ENCODE data around the gene FAHD1.
A peak's percentile ranks its signal among the peaks of the same experiment; 100 is the strongest.

Gene FAHD1

DNA sequence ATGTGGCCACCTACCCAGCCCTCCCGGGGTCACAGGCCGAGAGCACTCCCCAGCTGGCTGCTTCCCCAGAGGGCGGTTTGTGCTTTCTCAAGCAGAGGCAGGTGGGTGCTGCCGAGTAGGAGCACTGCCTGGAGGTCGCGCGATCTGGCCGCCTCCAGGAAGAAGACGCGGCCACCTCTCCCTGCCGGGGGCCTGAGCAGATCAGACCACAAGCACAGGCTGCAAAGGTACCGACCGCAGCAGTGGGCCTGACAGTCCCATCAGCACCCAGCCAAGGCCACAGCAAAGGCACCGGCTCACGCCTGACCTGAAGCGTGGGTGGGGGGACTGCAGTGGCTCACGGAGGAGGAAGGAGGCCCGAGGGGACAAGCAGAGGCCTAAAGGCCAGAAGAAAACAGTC, 18.3 kb upstream of the FAHD1 start:
- H3K36me3 ChIP-seq (ENCODE audit: control insufficient read depth in 2 of 2, insufficient read depth in 1 of 2, low read length in 2 of 2): peaks cover 21 to 56% of the 10 kb centered on the region in 2 experiments; a peak in 2 of 3 replicates
- no peak overlapping the region for H3K27ac ChIP-seq (ENCODE audit: extremely low read depth, low read depth, low read length)
- POLR2A ChIA-PET: no interaction called here
- H3K4me1 ChIP-seq (ENCODE audit: control insufficient read depth, insufficient read depth, low read length): no peaks in the 10 kb centered on the region
- TF ChIP-seq ZNF341 (tag by site-specific recombination; IDR thresholded peaks at IDR 0.05; ENCODE audit: low read depth) (no peak), RBAK (tag by site-specific recombination; IDR thresholded peaks at IDR 0.05) (no peak), ZNF132 (tag by site-specific recombination; IDR thresholded peaks at IDR 0.05; ENCODE audit: borderline replicate concordance) (no peak), ZBTB21 (tag by site-specific recombination; IDR thresholded peaks at IDR 0.05) (no peak), ZNF664 (tag by site-specific recombination; IDR thresholded peaks at IDR 0.05) (no peak), ZNF510 (tag by site-specific recombination; IDR thresholded peaks at IDR 0.05; ENCODE audit: insufficient replicate concordance) (no peak), ZNF654 (tag by site-specific recombination; IDR thresholded peaks at IDR 0.05; ENCODE audit: low read depth) (no peak), ZNF707 (tag by site-specific recombination; IDR thresholded peaks at IDR 0.05) (no peak), ZNF830 (tag by site-specific recombination; IDR thresholded peaks at IDR 0.05; ENCODE audit: low read depth) (no peak), ZNF701 (tag by site-specific recombination; IDR thresholded peaks at IDR 0.05) (no peak), ZBTB10 (tag by site-specific recombination; IDR thresholded peaks at IDR 0.05) (no peak), ZBTB8A (tag by site-specific recombination; IDR thresholded peaks at IDR 0.05) (no peak), REST (tag by site-specific recombination; IDR thresholded peaks at IDR 0.05) (no peak), ZNF26 (tag by site-specific recombination; IDR thresholded peaks at IDR 0.05) (no peak), REPIN1 (tag by site-specific recombination; IDR thresholded peaks at IDR 0.05; ENCODE audit: low read depth) (no peak)
- H3K9me3 ChIP-seq (ENCODE audit: control insufficient read depth, insufficient read depth, low read depth, low read length): no peaks in the 10 kb centered on the region
- H3K4me3 ChIP-seq (ENCODE audit: low read depth, low read length): no peak overlapping the region
- CTCF ChIA-PET: no interaction called here

DNA sequence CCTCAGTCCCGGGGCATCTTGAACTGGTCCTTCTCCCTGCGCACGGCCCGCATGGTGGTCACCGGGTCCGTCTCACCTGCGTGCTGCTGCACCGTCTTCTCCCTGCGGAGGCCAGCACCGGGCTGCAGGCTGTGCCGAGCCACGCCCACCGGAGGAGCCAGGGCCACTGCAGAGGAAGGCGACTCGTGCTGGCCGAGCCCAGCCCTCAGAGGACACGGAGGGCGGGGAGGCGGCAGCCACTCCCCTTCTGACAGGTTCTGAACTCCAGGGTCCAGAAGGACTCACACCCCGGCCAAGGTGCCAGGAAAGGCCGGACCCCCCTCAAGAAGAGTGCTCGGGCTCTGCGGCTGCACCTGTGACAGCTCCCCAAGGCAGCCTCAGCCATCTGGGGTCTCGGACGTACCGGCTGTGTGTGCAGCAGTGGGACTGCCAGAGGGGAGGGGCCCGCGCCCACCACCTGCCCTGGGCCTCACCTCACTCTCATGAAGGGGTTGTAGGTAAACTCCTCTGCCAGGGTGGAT, 17.7 kb upstream of the FAHD1 start:
- CTCF ChIA-PET: no interaction called here
- Histone ChIP-seq H3K9me3 (ENCODE audit: control insufficient read depth, insufficient read depth, low read depth, low read length) (no peaks in the 10 kb centered on the region), H3K36me3 (ENCODE audit: control insufficient read depth in 2 of 2, insufficient read depth in 1 of 2, low read length in 2 of 2) (peaks cover 21 to 59% of the 10 kb centered on the region in 2 experiments; a peak in 2 of 3 replicates), H3K4me3 (ENCODE audit: low read depth, low read length) (no peak overlapping the region), H3K4me1 (ENCODE audit: control insufficient read depth, insufficient read depth, low read length) (no peaks in the 10 kb centered on the region), H3K27ac (ENCODE audit: extremely low read depth, low read depth, low read length) (no peak overlapping the region)
- TF ChIP-seq KLF9 (tag by site-specific recombination; IDR thresholded peaks at IDR 0.05; ENCODE audit: low read depth): 0 out of 2 replicates have a peak, but pooled peaks have one; percentile 9
- TF ChIP-seq, protein P1, sequence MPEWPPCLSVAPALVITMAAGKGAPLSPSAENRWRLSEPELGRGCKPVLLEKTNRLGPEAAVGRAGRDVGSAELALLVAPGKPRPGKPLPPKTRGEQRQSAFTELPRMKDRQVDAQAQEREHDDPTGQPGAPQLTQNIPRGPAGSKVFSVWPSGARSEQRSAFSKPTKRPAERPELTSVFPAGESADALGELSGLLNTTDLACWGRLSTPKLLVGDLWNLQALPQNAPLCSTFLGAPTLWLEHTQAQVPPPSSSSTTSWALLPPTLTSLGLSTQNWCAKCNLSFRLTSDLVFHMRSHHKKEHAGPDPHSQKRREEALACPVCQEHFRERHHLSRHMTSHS (tag by site-specific recombination; IDR thresholded peaks at IDR 0.05): no peak
- POLR2A ChIA-PET: no interaction called here
